BE2C (cell line): ENCODE measurements around the gene HOTAIR.

Experiments used
- DNase-seq: peaks from one replicate; pipeline ENCODE4 v3.0.0-alpha.2; 2020
- H3K27me3 ChIP-seq: fragments of 250-450 bp; sonication (Bioruptor Pico); 2 replicates; pipeline ENCODE4 v1.5.1; 2020; ENCODE audit warnings: mild to moderate bottlenecking
- H3K36me3 ChIP-seq: fragments of 250-450 bp; sonication (Bioruptor Pico); 2 replicates; pipeline ENCODE4 v1.5.1; 2020; ENCODE audit warnings: mild to moderate bottlenecking
- H3K4me1 ChIP-seq: fragments of 250-450 bp; sonication (Bioruptor Pico); 2 replicates; pipeline ENCODE4 v1.5.1; 2020
- H3K4me3 ChIP-seq: 2 replicates; pipeline ENCODE4 v1.5.1; 2011; ENCODE audit warnings: low read depth, low read length
- H3K9me3 ChIP-seq: fragments of 250-450 bp; sonication (Bioruptor Pico); 2 replicates; pipeline ENCODE4 v1.5.1; 2020
- CTCF ChIP-seq: IDR thresholded peaks from 2 replicates; pipeline ENCODE4 v1.5.1; 2012; ENCODE audit warnings: mild to moderate bottlenecking, low read depth, low read length

The HOTAIR gene

GRCh38 chr12:54007538-54008259 is 32.9 kb upstream of the HOTAIR start:
- Histone ChIP-seq H3K4me1 (peaks cover 21% of the 10 kb centered on the region), H3K9me3 (no peaks in the 10 kb centered on the region), H3K27me3 (no peaks in the 10 kb centered on the region), H3K4me3 (peak overlapping the region; percentile 96; the same call in 1 of the 2 replicates), H3K36me3 (no peaks in the 10 kb centered on the region)
- TF ChIP-seq CTCF = no peak
- no peak for DNase-seq

GRCh38 chr12:54006559-54007220 is 31.9 kb upstream of the HOTAIR start:
- Histone ChIP-seq H3K4me1 (peaks cover 20% of the 10 kb centered on the region), H3K9me3 (no peaks in the 10 kb centered on the region), H3K36me3 (no peaks in the 10 kb centered on the region), H3K4me3 (peak overlapping the region; percentile 36; the same call in 1 of the 2 replicates), H3K27me3 (no peaks in the 10 kb centered on the region)
- DNase-seq = no peak
- TF ChIP-seq CTCF = no peak

GRCh38 chr12:54005853-54006558 is 31.3 kb upstream of the HOTAIR start:
- peak; percentile 85 for TF ChIP-seq CTCF
- peaks cover 20% of the 10 kb centered on the region for H3K4me1 ChIP-seq
- peak; percentile 87 for DNase-seq
- no peaks in the 10 kb centered on the region for H3K27me3 ChIP-seq
- H3K4me3 ChIP-seq = peak overlapping the region; percentile 36
- H3K36me3 ChIP-seq = no peaks in the 10 kb centered on the region
- no peaks in the 10 kb centered on the region for H3K9me3 ChIP-seq

- H3K9me3 ChIP-seq = no peaks in the 10 kb centered on the region
- peak overlapping the region; percentile 3; the same call in 1 of the 2 replicates for H3K4me3 ChIP-seq
- no peak for TF ChIP-seq CTCF
- no peaks in the 10 kb centered on the region for H3K27me3 ChIP-seq
- DNase-seq = no peak
- no peaks in the 10 kb centered on the region for H3K36me3 ChIP-seq
- peaks cover 20% of the 10 kb centered on the region for H3K4me1 ChIP-seq
Observed at GRCh38 chr12:54005531-54005852, 30.7 kb upstream of the HOTAIR start.

- H3K4me3 ChIP-seq = no peak overlapping the region
- H3K36me3 ChIP-seq = no peaks in the 10 kb centered on the region
- TF ChIP-seq CTCF = no peak
- H3K27me3 ChIP-seq = no peaks in the 10 kb centered on the region
- no peaks in the 10 kb centered on the region for H3K9me3 ChIP-seq
- peaks cover 20% of the 10 kb centered on the region for H3K4me1 ChIP-seq
- no peak for DNase-seq
Observed at GRCh38 chr12:54004841-54005530, 30.2 kb upstream of the HOTAIR start.
